K562 (cell line): ENCODE results near the gene MTHFD2. TPM values are rescaled to one million over a fixed set of nuclear protein-coding genes. Genes with fewer than 3 reads are reported as not detected.

Experiments used
- BCOR ChIP-seq: fragments of 450-650 bp; IDR thresholded peaks from 2 replicates; pipeline ENCODE4 v1.6.1; 2016
- BRD9 ChIP-seq: fragments of 450-650 bp; IDR thresholded peaks from 2 replicates; pipeline ENCODE4 v1.6.1; 2018; ENCODE audit warnings: low read depth; ENCODE audit not compliant: partially characterized antibody
- CC2D1A ChIP-seq: fragments of 450-650 bp; IDR thresholded peaks from 2 replicates; pipeline ENCODE4 v1.6.1; 2017; ENCODE audit warnings: mild to moderate bottlenecking
- CREM ChIP-seq: IDR thresholded peaks from 2 replicates; pipeline ENCODE4 v1.6.1; 2014; ENCODE audit warnings: antibody characterized with exemption, low read depth
- ELF1 ChIP-seq: fragments of 200-800 bp; sonication (Bioruptor generic); IDR thresholded peaks from 2 replicates; pipeline ENCODE4 v1.6.1; 2016; ENCODE audit warnings: missing genetic modification characterization, missing compliant biosample characterization
- GABPA ChIP-seq: fragments of 200-800 bp; sonication (Bioruptor generic); conservative IDR thresholded peaks from 2 replicates; pipeline ENCODE4 v1.6.1; 2016; ENCODE audit warnings: low read depth, missing genetic modification characterization, missing compliant biosample characterization
- HDGF ChIP-seq: fragments of 450-650 bp; IDR thresholded peaks from 2 replicates; pipeline ENCODE4 v1.6.1; 2016
- HSF4 ChIP-seq: fragments of 250-450 bp; sonication (Bioruptor Pico); IDR thresholded peaks from 2 replicates; pipeline ENCODE4 v2.1.2; 2022; ENCODE audit warnings: mild to moderate bottlenecking, moderate library complexity, borderline replicate concordance
- NR2C1 ChIP-seq, 2 experiments: fragments of 450-650 bp; IDR thresholded peaks; 2 replicates each; pipeline ENCODE4 v1.6.1; 2017; ENCODE audit warnings: mild to moderate bottlenecking in 2 of 2, antibody characterized with exemption in 1 of 2, inconsistent platforms in 1 of 2, missing compliant biosample characterization in 1 of 2, missing genetic modification characterization in 1 of 2
- NR2C2 ChIP-seq, 2 experiments: fragments of 200-800 bp in 1 of 2; sonication (Bioruptor generic) in 1 of 2; sonication (generic) in 1 of 2; formaldehyde crosslinking in 1 of 2; IDR thresholded peaks; 2 replicates each; pipeline versions ENCODE4 v1.6.1 to v1.8.0; 2016 to 2022; ENCODE audit warnings: mild to moderate bottlenecking in 1 of 2, missing compliant biosample characterization in 1 of 2, missing genetic modification characterization in 1 of 2, missing genetic modification reagents in 1 of 2
- PML ChIP-seq: IDR thresholded peaks from 2 replicates; pipeline ENCODE4 v1.6.1; 2012; ENCODE audit warnings: low read length, inconsistent platforms
- POLR2H ChIP-seq: IDR thresholded peaks from 2 replicates; pipeline ENCODE4 v1.6.1; 2016; ENCODE audit warnings: missing genetic modification characterization, low read depth, mild to moderate bottlenecking, control low read depth, missing compliant biosample characterization, moderate library complexity
- RBM25 ChIP-seq: fragments of 200-400 bp; formaldehyde crosslinking; IDR thresholded peaks from 2 replicates; pipeline ENCODE4 v1.6.1; 2018; ENCODE audit warnings: low read length, low read depth, moderate library complexity; ENCODE audit not compliant: severe bottlenecking
- SMARCA4 ChIP-seq: fragments of 450-650 bp; IDR thresholded peaks from 2 replicates; pipeline ENCODE4 v1.6.1; 2016
- SMARCA5 ChIP-seq: fragments of 450-650 bp; IDR thresholded peaks from 2 replicates; pipeline ENCODE4 v1.6.1; 2016
- SMARCE1 ChIP-seq: fragments of 450-650 bp; IDR thresholded peaks from 2 replicates; pipeline ENCODE4 v1.7.1; 2016; ENCODE audit warnings: mild to moderate bottlenecking
- SUPT5H ChIP-seq: fragments of 450-650 bp; IDR thresholded peaks from 2 replicates; pipeline ENCODE4 v1.6.1; 2016
- TAF7 ChIP-seq: fragments of 450-650 bp; IDR thresholded peaks from 2 replicates; pipeline ENCODE4 v1.6.1; 2016; ENCODE audit warnings: missing genetic modification characterization, missing compliant biosample characterization
- ZNF444 ChIP-seq: fragments of 250-450 bp; sonication (Bioruptor Pico); IDR thresholded peaks from 2 replicates; pipeline ENCODE4 v1.4.0; 2020; ENCODE audit warnings: mild to moderate bottlenecking, moderate library complexity
- polyA plus RNA-seq, 8 experiments: library from polyadenylated mRNA; depleted of rRNA in 4 of 8; stranded (reverse) in 5 of 8; unstranded in 3 of 8; fragments of >200 nt; fragmentation: Nextera tagmentation in 2 of 8; fragmentation: Illumina TruSeq in 1 of 8; extraction: Ambion mirVana in 2 of 8; extraction: Trizol in 1 of 8; gene quantifications; 2 replicates each; pipeline versions ENCODE4 v1.2.1 to v1.2.3, GENCODE V29; 2011 to 2014; ENCODE audit warnings: inconsistent platforms in 1 of 8, missing spikeins in 1 of 8
- total RNA-seq, 7 experiments: library from RNA; depleted of rRNA in 6 of 7; stranded (reverse); fragments of >200 nt in 6 of 7; fragmentation: Illumina TruSeq in 2 of 7; extraction: Trizol in 2 of 7; gene quantifications; 2 replicates each; pipeline versions ENCODE4 v1.2.1 to v1.2.3, GENCODE V29; 2011 to 2021; ENCODE audit warnings: low replicate concordance in 1 of 7
- TF ChIP-seq, protein P1 (sequence below), 2 experiments: fragments of 450-650 bp; IDR thresholded peaks; 2 replicates each; pipeline ENCODE4 v1.6.1; 2018; ENCODE audit warnings: mild to moderate bottlenecking in 2 of 2, low read depth in 1 of 2; ENCODE audit not compliant: partially characterized antibody in 2 of 2
- TF ChIP-seq, protein P2 (sequence below), 3 experiments: fragments of 200-800 bp in 1 of 3; fragments of 250-450 bp in 1 of 3; fragments of 450-650 bp in 1 of 3; sonication (Bioruptor Pico) in 1 of 3; sonication (Bioruptor generic) in 1 of 3; formaldehyde crosslinking in 1 of 3; IDR thresholded peaks; 2 replicates each; pipeline versions ENCODE4 v1.6.1 to v1.8.0; 2016 to 2022; ENCODE audit warnings: mild to moderate bottlenecking in 2 of 3, missing genetic modification characterization in 2 of 3, missing compliant biosample characterization in 1 of 3, moderate library complexity in 1 of 3

Gene MTHFD2
- total and polyA plus RNA-seq, 9 of the 15 experiments (the other 6 are each of a cell fraction or from before 2014, with no cell fraction given) = 113 to 520 (median 234) TPM

DNA sequence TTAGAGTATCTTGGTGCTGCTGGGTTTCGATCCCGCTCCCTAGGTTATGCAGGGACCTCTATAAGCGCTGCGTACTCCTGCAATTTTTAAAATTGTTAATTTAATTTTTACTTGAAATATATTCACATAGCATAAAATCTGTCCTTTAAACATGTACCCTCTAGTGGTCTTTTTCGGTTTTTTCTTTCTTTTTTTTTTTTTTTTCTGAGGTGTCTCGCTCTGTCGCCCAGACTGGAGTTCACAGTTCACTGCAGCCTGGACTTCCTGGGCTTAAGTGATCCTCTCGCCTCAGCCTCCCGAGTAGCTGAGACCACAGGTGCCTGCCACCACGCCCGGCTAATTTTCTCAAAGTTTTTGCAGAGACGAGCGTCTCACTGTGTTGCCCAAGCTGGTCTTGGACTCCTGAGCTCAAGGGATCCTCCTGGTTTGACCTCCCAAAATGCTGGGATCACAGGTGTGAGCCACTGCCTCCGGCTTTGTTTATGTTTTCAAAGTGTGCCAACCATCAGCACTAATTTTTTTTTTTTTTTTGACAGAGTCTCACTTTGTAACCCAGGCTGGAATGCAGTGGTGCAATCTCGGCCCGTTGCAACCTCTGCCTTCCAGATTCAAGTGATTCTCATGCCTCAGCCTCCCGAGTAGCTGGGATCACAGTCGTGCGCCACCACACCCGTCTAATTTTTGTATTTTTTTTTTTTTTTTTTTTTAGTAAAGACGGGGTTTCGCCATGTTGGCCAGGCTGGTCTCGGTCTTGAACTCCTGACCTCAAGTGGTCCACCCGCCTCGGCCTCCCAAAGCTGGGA is 19.2 kb upstream of the MTHFD2 start (continued):
- TF ChIP-seq, protein P1, sequence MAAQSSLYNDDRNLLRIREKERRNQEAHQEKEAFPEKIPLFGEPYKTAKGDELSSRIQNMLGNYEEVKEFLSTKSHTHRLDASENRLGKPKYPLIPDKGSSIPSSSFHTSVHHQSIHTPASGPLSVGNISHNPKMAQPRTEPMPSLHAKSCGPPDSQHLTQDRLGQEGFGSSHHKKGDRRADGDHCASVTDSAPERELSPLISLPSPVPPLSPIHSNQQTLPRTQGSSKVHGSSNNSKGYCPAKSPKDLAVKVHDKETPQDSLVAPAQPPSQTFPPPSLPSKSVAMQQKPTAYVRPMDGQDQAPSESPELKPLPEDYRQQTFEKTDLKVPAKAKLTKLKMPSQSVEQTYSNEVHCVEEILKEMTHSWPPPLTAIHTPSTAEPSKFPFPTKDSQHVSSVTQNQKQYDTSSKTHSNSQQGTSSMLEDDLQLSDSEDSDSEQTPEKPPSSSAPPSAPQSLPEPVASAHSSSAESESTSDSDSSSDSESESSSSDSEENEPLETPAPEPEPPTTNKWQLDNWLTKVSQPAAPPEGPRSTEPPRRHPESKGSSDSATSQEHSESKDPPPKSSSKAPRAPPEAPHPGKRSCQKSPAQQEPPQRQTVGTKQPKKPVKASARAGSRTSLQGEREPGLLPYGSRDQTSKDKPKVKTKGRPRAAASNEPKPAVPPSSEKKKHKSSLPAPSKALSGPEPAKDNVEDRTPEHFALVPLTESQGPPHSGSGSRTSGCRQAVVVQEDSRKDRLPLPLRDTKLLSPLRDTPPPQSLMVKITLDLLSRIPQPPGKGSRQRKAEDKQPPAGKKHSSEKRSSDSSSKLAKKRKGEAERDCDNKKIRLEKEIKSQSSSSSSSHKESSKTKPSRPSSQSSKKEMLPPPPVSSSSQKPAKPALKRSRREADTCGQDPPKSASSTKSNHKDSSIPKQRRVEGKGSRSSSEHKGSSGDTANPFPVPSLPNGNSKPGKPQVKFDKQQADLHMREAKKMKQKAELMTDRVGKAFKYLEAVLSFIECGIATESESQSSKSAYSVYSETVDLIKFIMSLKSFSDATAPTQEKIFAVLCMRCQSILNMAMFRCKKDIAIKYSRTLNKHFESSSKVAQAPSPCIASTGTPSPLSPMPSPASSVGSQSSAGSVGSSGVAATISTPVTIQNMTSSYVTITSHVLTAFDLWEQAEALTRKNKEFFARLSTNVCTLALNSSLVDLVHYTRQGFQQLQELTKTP (IDR thresholded peaks at IDR 0.05; ENCODE audit: low read depth in 1 of 2, partially characterized antibody in 2 of 2) = peak in 1 of 2 experiments; percentile 53
- TF ChIP-seq ZNF444 (CRISPR knock-in tag) (no peak), NR2C2 (CRISPR knock-in tag; IDR thresholded peaks at IDR 0.05) (no peak), NR2C2 (tag; IDR thresholded peaks at IDR 0.05) (peak; percentile 77), CREM (peak; percentile 1), SMARCA5 (peak; percentile 58; the same call in 1 of the 2 replicates), BCOR (peak; percentile 45), HDGF (no peak), SMARCE1 (peak; percentile 45; the same call in 1 of the 2 replicates), POLR2H (tag) (peak; percentile 91; the same call in 1 of the 2 replicates), CC2D1A (0 out of 2 replicates have a peak, but pooled peaks have one; percentile 34), ELF1 (tag) (peak; percentile 65; the same call in 1 of the 2 replicates), GABPA (tag) (peak; percentile 52), NR2C1 (IDR thresholded peaks at IDR 0.05) (peak; percentile 15; the same call in 1 of the 2 replicates), NR2C1 (tag; IDR thresholded peaks at IDR 0.05) (0 out of 2 replicates have a peak, but pooled peaks have one; percentile 20), TAF7 (tag) (0 out of 2 replicates have a peak, but pooled peaks have one; percentile 23), SUPT5H (peak; percentile 45), HSF4 (CRISPR knock-in tag) (no peak), RBM25 (no peak), SMARCA4 (0 out of 2 replicates have a peak, but pooled peaks have one; percentile 22), BRD9 (peak; percentile 52), PML (peak; percentile 29; the same call in 1 of the 2 replicates)
- TF ChIP-seq, protein P2, sequence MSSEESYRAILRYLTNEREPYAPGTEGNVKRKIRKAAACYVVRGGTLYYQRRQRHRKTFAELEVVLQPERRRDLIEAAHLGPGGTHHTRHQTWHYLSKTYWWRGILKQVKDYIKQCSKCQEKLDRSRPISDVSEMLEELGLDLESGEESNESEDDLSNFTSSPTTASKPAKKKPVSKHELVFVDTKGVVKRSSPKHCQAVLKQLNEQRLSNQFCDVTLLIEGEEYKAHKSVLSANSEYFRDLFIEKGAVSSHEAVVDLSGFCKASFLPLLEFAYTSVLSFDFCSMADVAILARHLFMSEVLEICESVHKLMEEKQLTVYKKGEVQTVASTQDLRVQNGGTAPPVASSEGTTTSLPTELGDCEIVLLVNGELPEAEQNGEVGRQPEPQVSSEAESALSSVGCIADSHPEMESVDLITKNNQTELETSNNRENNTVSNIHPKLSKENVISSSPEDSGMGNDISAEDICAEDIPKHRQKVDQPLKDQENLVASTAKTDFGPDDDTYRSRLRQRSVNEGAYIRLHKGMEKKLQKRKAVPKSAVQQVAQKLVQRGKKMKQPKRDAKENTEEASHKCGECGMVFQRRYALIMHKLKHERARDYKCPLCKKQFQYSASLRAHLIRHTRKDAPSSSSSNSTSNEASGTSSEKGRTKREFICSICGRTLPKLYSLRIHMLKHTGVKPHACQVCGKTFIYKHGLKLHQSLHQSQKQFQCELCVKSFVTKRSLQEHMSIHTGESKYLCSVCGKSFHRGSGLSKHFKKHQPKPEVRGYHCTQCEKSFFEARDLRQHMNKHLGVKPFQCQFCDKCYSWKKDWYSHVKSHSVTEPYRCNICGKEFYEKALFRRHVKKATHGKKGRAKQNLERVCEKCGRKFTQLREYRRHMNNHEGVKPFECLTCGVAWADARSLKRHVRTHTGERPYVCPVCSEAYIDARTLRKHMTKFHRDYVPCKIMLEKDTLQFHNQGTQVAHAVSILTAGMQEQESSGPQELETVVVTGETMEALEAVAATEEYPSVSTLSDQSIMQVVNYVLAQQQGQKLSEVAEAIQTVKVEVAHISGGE (CRISPR knock-in tag; IDR thresholded peaks at IDR 0.05) = no peak; a peak in 1 of 6 replicates
